Activated CD8-positive, alpha-beta memory T cell treated with anti-CD3 and anti-CD28 coated beads, Interleukin-2, amount 50 U/mL, for 24 hours (primary cell): Measurements from ENCODE around the gene IDH3G.
"Not testable (repeated sequence)": the region's sequence is repeated elsewhere in the genome, so short reads cannot be mapped to it uniquely, and the experiment has no call there.

Experiments used
- DNase-seq: peaks from one replicate; pipeline ENCODE4 v3.0.0-alpha.2; 2020; ENCODE audit errors: extremely low read depth

Gene IDH3G

GRCh38 chrX:153762626-153763173 is 31.5 kb downstream of the IDH3G start:
- DNase-seq: no peak

- DNase-seq: no peak
Observed at GRCh38 chrX:153761863-153762262, 32.3 kb downstream of the IDH3G start.

DNA sequence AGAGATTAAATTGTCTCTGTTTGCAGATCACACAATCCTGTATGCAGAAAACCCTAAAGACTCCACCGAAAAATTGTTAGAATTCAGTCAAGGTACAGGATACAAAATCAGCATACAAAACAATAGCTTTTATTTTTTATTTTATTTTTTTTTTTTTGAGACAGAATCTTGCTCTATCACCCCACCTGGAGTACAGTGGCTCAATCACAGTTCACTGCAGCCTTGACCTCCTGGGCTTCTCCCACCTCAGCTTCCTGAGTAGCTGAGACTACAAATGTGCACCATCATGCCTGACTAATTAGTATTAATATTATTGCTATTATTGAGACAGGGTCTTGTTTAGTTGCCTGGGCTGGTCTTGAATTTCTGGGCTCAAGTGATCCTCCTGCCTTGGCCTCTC is 39.0 kb downstream of the IDH3G start:
- DNase-seq: no peak

DNA sequence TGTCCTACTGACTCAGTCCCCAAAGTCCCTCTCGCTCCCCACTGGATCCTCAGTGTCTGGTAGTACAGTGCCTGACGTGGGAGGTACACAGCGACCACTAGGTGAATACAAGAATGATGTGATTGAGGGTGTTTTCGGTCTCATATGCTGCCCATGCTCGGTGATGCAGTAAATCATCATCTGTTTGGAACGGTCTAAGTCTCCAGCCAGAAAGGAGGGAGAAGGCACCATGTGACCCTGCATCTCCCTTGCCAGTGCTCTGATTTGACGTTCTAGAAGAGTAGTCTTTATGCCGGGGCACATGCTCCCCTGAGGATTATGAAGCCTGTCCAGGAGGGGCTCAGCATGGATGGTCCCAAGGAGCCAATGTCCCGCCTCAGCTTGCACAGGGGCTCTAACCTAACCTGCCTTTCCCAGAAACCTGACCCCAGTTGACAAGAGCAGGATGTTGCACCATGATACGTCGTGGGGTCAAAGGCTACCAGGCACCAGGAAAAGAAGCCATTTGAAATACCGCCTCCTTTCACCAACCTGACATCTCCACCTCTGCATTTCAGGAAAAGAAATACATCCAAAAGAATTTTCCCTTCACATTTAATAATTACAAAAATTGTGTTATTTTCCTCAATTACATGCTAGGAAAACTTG is 43.9 kb downstream of the IDH3G start:
- DNase-seq: no peak

GRCh38 chrX:153749017-153749416 is 45.2 kb downstream of the IDH3G start:
- not testable (repeated sequence) for DNase-seq

- not testable (repeated sequence) for DNase-seq
Observed at GRCh38 chrX:153746991-153747390, 47.2 kb downstream of the IDH3G start.

GRCh38 chrX:153746359-153746758 is 47.8 kb downstream of the IDH3G start:
- DNase-seq: no peak

- DNase-seq: not testable (repeated sequence)
Observed at GRCh38 chrX:153745067-153745433, 49.1 kb downstream of the IDH3G start.

GRCh38 chrX:153744210-153745066 is 49.7 kb downstream of the IDH3G start:
- DNase-seq: no peak

- not testable (repeated sequence) for DNase-seq
Observed at GRCh38 chrX:153743468-153744209, 50.5 kb downstream of the IDH3G start.

- DNase-seq: not testable (repeated sequence)
Observed at GRCh38 chrX:153742796-153743467, 51.2 kb downstream of the IDH3G start.

DNA sequence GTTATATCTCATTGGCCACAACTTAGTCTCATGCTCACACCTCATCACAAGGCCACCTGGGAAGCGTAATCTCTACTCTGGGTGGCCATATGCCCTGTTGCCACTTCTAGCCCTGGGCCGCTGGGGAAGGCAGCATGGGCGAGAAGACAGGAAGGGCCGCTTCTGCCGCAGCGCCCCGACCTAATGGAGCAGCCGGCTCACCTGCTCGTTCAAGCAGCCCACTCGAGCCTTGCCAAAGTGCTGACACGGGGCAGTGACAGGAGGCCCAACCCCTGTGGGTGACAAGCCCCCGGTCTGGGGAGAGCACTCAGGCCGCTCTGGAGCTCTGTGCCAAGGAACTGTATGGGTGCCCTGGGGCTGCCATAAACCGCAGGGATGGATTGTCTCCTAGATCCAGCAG is 52.1 kb downstream of the IDH3G start:
- not testable (repeated sequence) for DNase-seq

DNA sequence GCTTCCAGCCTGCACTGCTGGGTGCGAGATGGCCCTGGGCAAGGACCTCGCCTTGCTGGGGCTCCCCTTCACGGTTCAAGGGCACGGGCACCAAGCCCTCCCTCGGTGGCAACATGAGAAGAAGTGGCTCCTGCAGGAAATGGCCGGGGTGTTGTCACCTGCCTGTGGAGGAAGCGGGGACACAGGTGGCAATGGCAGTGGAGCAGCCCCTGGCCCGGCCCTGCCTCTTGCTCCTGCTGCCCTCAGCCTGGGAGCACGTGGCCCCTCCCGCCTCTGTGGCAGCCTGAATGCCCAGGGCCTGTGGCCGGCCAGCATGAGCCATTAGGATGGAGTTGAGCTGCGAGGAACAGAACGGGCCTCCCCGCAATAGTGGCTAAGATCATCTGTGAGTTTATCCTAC is 52.7 kb downstream of the IDH3G start:
- no peak for DNase-seq

DNA sequence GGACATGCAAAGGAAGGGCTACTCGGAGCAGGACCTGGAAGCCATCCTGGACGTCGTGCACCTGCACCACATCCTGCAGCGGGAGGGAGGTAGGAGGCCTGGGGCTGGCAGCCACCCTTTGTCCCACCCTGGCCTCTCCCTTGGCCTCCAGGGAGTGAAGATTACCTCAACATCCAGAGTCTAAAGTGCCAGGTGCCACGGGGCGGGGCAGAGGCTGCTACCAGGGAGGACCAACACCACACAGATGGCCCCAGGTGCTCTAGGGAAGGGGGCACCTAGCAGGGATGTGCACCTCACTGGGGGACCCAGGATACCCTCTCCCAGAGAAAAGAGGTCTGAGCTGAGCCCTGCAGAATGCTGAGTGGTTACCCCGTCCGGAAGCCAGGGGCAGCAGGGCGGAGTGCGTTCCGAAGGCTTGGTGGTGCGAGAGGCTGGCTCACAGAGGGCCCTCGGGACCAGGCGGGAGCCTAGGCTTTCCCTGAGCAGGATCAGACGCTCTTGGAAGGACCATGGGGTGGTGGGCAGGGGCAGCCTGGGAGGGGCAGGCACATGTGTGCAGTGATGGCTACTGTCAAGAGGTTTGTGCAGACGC is 53.4 kb downstream of the IDH3G start:
- DNase-seq: no peak

GRCh38 chrX:153739754-153740486 is 54.3 kb downstream of the IDH3G start:
- DNase-seq: no peak

DNA sequence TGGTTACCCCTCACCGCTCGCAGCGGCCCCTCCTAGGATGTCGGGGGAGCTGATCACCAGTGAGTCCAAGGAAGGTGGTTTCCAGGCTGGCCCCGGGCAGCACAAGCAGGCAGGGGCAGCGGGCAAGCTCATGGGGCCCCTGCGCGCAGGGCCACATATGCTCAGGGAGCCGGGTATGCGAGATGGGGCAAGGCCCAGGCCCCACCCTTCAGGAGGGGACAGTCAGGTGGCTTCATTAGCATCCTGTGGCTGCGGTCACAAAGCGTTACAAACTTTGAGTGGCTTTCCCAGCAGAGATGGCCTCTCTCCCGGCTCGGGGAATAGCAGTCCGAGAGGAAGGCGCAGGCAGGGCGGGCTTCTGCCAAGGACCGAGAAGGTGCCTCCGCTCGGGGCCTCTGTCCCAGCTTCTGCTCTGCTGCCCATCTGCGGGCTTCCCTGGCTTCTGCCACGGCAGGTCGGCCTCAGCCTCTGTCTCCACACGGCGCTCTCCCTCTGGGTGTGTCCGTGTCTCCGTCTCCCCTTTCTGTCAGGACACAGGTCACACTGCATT is 56.0 kb downstream of the IDH3G start:
- DNase-seq: no peak

DNA sequence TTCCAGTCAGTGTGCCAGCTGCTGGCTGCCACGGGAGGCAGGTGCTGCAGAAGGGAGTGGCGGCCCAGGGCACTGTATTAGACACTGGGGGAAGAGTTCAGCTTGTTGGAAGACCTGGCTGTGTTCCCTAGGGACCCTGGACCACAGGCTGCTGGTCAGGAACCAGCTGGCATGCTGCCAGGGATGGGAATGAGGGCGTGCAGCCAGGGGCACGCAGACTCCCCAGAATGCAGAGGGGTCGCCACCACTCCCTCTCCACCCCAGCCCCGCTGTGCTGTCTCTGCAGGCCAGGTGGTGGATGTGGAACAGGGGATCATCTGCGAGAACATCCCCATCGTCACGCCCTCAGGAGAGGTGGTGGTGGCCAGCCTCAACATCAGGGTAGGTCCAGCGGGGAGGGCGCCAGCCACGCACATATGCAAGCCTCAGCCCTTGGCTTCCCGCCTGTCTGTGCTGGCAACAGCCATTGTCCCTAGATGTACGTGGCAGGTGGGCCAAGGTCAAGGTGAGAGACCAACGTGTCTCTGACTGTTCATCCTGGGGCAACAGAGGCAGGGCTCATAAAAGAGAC is 57.2 kb downstream of the IDH3G start:
- no peak for DNase-seq

DNA sequence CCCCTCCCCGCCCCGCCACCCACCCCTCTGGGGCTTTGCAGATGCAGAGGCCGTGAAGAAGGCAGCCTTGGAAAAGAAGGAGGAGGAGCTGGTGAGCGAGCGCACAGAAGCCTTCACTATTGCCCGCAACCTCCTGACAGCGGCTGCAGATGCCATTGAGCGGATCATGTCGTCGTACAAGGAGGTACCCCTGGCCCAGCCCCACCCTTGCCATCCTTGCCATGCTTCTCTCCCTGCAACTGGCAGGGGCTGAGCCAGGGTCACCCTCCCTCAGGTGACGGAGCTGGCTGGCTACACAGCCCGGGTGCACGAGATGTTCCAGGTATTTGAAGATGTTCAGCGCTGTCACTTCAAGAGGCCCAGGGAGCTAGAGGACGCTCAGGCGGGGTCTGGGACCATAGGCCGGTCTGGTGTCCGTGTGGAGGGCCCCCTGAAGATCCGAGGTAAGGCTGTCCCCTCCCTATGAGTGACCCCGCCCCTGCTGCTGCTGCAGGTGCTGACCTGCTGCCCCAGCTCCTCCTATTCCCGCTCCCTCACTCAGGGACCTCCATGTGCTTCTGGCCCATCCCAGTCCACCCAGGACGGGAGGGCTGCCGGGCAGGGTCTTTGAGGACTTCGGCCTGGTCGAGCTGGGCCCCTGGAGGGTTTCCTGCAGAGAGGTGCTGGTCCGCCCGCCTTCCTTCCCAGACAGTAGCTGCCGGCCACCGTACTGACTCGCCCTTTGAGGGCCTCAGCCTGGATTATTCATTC is 57.9 kb downstream of the IDH3G start:
- DNase-seq: no peak
